ENCODE measurements around the gene CLPTM1.
"Not testable (repeated sequence)": the region's sequence is repeated elsewhere in the genome, so short reads cannot be mapped to it uniquely, and the experiment has no call there.

CLPTM1 gene

DNA sequence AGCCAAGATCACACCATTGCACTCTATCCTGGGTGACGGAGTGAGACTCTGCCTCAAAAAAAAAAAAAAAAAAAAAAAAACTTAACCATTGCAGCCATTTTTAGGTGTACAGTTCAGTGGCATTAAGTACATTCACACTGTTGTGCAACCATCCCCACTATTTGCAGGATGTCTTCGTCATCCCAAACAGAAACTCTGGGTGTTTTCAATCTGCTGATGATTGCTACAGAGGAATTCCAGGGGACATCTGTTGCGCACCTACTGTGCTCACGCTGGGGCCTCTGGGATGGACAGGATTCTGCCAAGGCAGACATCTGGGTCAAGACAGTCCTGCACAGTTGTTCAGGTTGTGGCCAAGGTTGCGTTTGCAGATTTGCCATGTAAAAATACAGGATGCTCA, 15.5 kb upstream of the CLPTM1 start:
- no peak for DNase-seq (ENCODE audit: low spot score)

DNA sequence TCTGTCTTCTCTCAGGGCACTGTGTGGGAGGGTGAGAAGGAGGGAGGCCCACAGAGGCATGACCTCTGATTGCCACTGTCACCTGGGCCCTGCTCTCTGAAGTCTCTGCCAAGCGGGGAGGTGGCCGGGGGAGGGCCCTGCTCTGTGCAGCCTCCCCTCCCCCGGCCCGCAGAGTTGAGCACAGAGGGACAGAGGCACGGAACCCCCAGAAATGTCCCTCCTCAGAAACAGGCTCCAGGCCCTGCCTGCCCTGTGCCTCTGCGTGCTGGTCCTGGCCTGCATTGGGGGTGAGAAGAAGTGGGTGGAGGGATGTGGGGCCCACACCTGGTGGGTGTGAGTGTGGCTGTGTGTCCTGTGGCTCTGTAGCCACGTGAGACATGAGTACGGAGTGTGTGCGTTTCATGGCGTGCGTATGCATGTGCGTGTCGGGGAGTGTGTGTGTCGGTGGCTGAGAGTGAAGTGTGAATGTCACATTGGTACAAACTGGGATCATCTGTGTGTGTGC, 13.1 kb upstream of the CLPTM1 start, which contains the start of gene APOC4:
APOC4 (plus strand) TSS at position 171 of the 505 bp plus-strand sequence; CDS start at position 212, 41 bp downstream.
- DNase-seq (ENCODE audit: low spot score), result no peak

DNA sequence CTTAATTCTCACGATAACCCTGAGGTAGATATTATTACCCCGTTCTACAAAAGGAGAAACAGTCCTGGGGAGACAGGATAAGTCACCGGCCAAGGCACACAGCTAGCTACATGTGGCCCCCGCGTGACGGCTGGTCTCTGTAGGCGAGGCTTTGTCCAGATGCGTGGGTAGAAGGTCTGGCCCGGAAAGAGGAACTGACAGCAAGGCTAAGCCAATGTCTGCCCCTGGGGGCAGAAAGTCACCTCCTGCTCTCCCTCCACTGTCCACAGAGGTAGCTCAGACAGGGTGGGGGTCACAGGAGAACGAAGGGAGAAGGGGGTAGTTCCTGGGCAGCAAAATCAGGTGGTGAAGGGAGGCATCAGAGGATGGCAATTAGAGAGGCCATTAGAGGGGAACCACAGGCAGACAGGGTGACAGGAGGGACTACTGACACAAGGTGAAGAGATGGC, 11.4 kb upstream of the CLPTM1 start:
- DNase-seq (ENCODE audit: low spot score), result no peak

DNA sequence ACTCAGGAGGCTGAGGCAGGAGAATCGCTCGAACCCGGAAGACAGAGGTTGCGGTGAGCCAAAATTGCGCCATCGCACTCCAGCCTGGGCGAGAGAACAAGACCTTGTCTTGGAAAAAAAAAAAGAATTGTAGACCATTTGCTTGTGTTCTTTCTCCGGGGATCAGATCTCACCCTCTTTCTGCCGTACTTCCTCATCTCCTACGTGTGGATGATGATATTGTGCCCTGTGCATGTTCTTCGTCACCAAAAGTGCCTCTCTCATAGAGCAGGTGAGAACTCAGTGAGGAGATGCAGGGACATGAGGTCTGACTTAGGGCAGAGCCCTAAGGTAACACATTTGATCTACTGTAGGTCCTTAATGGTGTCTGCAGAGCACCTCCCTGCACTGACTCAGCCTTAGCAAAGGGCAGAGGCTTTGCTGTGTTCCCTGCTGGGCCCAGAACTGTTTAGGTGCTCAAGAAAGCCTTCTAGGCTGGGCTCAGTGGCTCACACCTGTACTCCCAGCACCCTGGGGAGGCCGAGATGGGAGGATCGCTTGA, 8.1 kb upstream of the CLPTM1 start:
- no peak for DNase-seq (ENCODE audit: low spot score)

DNA sequence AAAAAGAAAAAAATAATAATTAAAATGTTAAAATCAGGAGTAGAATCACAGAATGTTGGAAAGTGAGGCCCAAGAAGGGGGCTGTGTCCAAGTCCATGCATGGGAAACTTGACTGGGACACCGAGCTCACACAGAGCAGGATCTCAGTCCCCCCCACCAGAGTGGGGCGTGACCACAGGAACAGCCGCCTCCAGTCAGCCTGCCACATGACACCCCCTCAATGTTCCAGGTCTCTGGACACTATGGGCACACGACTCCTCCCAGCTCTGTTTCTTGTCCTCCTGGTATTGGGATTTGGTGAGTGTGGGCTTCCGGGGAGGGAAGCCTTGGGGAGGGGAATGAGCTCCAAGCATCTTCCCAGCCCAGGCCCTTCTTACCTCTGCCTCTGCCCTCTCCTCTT, 6.9 kb upstream of the CLPTM1 start:
- no peak for DNase-seq (ENCODE audit: low spot score)

DNA sequence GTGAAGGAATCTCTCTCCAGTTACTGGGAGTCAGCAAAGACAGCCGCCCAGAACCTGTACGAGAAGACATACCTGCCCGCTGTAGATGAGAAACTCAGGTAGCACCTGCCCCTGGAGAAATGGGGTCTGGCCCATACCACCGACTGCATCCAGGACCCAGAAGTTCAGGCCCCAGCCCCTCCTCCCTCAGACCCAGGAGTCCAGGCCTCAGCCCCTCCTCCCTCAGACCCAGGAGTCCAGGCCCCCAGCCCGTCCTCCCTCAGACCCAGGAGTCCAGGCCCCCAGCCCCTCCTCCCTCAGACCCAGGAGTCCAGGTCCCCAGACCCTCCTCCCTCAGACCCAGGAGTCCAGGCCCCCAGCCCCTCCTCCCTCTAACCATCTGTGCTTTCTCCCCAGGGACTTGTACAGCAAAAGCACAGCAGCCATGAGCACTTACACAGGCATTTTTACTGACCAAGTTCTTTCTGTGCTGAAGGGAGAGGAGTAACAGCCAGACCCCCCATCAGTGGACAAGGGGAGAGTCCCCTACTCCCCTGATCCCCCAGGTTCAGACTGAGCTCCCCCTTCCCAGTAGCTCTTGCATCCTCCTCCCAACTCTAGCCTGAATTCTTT, 6.3 kb upstream of the CLPTM1 start:
- no peak for DNase-seq (ENCODE audit: low spot score)

DNA sequence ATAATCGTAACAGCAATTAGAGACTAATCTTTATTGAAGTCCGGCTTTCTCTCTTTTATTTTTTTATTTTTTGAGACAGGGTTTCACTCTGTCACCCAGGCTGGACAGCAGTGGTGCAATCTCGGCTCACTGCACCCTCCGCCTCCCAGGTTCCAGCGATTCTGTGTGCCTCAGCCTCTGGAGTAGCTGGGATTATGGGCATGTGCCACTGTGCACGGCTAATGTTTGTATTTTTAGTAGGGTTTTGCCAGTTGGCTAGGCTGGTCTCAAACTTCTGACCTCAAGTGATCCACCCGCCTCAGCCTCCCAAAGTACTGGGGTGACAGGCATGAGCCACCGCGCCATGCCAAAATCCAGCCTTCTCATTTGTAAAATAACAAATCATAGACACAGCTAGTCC, 5.6 kb upstream of the CLPTM1 start:
- no peak for DNase-seq (ENCODE audit: low spot score)

DNA sequence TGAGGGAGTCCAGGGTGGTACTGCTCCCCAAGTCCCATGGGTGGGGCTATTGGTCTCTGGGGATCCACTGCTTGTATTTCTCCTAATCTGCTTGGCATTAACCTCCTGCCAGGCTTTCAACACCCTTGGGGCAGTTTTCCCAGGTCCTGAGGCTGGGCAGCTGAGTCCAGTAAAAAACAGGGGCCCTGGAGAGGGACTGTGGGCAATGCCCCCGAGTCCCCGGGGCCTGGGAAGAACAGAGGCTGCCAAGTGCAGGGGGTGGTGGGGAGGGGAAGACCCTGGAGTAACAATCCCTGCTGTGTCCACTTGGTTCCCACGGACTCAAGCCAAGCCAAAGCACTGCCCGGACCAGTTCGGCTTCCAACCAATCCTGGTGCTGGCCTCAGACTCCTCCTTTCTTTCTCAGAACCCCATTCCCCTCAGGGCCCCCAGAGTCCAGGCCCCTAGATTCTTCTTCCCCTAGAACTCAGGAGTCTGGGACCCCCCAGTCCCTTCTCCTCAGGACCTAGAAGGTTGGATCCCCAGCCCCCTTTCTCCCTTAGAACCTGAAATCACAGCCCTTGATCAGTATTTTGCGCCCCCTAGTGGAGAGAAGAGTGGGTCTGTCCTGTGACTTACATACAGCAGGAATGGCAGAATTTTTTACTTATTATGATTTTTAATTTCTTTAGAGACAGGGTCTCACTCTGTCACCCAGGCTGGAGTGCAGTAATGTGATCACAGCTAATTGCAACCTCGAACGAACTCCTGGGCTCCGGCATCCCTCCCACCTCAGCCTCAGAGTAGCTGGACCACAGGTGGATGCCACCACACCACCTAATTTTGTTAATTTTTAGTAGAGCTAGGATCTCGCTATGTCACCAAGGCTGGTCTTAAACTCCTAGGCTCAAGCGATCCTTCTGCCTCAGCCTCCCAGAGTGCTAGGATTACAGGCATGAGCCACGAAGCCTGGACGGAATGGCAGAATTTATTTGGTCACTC, 3.7 kb upstream of the CLPTM1 start:
- peak; percentile 66 for DNase-seq (ENCODE audit: low spot score)

DNA sequence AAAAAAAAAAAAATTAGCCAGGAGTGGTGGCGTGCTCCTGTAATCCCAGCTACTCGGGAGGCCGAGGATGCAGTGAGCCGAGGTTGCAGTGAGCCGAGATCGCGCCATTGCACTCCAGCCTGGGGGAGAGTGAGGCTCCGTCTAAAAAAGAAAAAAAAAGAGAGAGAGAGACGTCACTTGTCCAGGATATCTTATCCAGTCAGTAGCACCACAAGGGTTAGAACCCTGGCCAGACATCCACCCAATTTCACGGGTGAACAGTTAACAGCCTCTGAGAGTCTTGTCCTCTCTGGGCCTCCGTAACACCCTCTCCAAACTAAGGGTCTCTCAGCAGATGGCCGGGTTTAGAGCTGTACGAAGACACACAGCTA, 917 bp upstream of the CLPTM1 start:
- no peak for DNase-seq (ENCODE audit: low spot score)

DNA sequence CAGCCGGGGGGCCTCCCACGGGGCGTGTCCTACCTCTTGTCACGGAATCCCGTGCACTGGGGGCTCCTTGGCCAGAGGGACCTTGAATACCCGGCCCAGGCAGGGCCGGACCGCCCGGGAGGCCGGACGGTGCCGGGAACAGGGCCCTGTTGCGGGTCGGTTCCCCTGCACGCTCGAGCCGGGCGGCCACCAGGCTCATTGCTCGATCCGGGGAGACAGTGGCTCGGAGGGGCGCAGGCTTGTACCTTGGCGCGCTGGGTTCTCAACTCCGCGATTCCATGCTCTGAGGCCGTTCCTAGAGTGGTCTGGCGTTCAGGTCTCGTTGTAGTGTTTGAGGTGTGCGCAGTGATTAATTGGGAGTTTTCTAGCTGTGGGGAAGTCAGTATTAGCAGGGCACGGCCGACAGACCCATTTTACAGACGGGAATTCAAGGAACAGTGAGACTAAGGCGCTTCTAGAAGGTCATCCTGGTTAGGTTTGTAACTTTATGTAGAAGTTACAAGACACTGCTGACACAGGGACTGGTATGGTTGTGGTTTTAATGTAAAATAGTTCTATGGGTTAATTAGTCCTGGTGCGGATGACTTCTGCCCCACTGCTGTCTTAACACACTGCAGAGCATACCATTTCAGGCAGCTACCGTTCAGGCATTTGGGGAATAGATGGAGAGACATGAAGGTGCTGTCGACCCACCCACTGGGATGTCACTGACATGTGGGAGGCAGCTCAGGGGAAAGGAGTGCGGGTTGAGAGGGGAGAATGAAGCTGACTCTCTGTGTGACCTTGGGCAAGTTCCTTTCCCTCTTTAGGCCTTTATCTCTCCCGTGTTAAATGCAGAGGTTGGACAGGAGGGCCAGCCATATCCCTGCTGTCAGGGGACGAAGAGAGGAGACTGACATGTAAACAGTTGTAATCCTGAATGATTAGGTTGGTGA, 592 bp downstream of the CLPTM1 start:
- no peak for DNase-seq (ENCODE audit: low spot score)

DNA sequence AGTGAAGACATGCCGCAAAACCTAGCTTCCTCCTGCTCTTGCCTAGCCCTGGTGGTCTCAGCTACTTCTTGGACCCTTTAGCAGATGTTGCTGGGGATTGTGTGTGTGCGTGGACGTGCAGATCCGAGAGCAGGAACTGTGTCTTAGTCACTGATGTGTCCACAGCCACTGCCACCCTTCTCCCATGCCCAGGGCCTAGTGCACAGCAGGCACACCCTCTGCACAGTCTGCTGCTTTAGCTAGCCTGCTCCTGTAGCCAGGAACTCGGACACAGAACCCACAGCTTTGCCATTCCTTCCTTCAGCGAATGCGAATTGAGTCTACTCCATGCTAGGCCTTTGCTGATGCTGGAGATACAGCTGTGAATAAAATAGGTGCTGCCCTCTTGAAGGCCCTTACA, 2.3 kb downstream of the CLPTM1 start:
- no peak for DNase-seq (ENCODE audit: low spot score)

DNA sequence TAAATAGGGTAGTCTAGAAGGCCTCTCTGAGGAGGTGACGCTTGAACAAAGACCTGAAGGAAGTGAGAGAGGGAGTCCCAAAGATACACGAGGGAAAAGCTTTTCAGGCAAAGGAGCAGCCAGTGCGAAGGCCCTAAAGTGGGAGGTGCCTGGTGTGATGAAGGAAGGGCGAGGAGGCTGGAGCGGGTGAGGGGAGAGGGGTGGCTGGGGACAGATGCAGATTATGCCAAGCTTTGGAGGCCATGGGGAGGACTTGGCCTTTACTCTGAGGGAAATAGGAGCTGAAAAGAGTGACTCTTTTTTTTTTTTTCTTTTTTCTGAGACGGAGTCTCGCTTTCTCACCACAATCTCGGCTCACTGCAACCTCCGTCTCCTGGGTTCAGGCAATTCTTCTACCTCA, 2.9 kb downstream of the CLPTM1 start:
- no peak for DNase-seq (ENCODE audit: low spot score)

DNA sequence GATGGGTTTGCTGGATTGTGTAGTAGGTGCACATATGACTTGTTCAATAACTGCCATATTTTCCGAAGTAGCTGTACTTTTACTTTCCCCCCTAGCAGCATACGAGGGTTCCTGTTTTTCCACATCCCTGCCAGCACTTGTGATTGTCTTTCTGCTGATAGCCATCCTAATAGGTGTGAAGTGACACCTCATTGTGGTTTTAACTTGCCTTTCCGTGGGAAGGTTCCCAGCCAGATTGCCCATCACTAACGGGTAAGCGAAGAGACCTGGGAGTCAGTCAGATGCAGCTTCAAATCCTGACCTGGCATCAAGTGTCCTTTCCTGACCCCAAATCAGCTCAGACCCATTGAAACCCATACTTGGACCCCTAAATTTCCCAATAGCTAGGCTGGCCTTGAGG, 4.5 kb downstream of the CLPTM1 start:
- no peak for DNase-seq (ENCODE audit: low spot score)

DNA sequence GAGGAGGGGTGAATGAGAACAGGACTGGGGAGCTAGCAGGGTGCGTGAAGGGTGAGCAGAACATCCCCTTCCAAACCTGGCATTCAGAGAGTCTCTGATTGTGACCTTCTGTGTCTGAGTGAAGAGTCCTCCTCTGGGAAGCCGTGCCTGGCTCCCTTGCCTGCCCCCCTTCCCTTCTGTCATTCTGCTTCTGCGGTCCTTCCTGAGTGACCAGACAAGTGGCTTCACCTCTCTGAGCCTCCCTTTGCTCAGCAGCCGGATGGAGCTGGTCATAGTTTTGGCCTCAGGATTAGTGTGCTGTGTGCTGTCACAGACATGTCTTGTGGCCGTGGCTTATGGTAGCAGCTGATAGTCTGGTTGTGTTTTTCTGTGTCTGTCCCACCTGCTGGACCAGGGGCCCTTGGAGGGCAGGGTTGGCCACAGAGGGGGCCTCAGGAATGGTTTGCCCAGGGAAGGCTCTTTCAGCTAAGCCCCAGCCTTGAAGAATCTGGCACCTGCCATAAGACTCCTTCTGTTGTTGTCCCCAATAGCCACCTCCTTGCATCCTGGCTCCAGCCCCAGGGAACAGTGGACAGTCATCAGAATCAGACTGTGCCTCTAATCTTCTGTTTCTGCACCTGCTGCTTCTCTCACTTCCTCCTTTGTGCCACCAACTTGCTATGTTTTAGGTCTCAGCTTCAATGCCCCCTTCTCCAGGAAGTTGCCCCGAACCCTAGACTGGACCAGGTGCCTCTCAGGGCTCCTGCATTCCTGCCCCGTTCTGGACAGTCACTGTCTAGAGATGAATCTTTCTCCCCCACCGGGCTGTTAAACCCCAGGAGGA, 5.9 kb downstream of the CLPTM1 start:
- DNase-seq (ENCODE audit: low spot score), result no peak

DNA sequence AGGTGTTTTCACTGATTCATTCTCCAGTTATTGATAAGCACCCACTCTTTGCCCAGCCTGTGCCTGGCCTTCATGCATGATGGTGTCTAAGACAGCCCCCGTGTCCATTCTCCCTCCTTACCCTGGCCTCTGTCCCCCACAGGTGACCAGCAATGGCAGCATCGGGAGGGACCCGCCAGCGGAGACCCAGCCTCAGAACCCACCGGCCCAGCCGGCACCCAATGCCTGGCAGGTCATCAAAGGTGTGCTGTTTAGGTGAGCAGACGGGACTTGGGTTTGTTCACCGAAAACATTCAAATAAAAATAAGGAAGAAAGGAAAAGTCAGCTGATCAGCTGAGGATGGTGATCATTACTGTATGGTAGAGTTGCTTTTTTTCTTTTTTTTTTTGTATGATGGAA, 6.6 kb downstream of the CLPTM1 start:
- no peak for DNase-seq (ENCODE audit: low spot score)

DNA sequence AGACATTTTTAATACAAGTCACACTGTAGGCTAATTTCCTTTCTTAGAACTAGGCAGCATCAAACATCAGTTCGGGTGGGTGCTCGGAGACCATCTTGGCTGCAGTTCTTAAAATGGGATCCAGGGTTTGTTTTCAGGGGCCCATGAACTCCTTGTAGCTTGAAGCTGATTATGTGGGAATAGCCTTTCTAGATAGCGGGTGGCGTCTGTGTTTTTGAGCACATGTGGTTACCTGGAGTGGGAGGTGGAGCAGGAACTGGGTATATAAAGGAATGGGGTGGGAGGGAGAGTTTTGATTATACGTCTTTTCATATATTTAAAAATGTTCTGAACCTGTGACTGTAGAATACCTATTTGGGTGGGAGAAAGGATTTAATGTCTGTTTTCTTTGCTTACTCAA, 12.9 kb downstream of the CLPTM1 start:
- no peak for DNase-seq (ENCODE audit: low spot score)

DNA sequence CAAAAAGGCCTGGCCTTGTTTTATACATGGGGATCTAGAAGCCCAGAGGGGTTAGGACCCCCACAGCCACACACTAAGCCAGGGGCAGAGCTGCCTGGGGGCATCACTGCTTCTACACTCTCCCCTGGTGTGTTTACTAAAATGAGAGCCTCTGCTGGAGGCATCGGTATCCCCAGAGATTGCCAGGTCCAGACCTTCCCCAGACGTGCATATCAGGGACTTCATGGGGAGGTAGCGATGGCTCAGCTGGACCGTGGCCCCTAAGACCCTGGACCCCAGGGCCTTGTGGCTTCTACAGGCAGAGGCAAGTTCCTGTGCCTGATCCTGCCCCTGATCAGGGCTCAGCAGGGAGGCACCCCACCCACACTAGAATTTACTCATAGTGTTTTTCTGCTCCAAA, 13.5 kb downstream of the CLPTM1 start:
- no peak for DNase-seq (ENCODE audit: low spot score)

DNA sequence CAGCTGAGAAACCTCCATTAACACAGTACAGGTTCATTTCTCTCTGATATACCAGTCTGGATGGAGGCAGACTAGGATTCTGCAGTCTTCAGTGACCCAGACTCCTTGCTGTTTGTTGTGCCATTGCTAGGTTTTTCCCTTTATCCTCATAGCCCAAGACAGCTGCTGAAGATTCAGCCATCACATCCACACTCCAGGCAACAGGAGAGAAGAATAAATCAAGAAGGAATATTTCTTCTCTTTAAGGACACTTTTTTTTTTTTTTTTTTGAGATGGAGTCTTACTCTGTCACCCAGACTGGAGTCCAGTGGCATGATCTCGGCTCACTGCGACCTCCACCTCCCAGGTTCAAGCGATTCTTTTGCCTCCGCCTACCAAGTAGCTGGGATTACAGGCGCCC, 14.3 kb downstream of the CLPTM1 start:
- DNase-seq (ENCODE audit: low spot score), result no peak

DNA sequence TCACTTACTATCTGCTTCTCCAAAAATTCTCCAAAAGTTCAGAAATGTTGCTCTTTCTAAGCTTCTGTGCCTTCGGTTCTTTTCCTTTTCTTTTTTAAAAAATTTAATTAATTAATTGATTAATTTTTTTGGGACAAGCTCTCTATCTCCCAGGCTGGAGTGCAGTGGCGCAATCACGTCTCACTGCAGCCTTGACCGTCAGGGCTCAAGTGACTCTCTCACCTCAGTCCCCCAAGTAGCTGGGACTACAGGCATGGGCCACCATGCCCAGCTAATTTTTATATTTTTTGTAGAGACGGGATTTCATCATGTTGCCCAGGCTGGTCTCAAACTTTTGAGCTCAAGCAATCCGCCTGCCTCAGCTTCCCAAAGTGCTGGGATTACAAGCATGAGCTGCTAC, 16.3 kb downstream of the CLPTM1 start:
- DNase-seq (ENCODE audit: low spot score), result not testable (repeated sequence)

DNA sequence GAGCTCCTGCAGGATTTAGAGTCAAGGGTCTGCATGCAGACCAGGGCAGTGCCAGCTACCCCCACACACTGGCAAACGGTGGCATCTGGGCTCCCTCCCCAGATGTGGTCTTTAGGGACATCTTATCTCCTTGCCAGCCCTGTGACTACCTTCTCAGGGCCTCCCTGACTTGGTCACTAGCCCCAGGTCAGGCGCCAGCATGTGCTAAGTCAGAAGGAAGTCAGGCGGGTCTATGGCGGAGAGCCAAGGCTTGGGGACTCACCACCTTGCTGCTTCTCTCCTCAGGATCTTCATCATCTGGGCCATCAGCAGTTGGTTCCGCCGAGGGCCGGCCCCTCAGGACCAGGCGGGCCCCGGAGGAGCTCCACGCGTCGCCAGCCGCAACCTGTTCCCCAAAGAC, 17.6 kb downstream of the CLPTM1 start:
- DNase-seq (ENCODE audit: low spot score), result no peak
